ENCODE results near the gene CFAP99.

Gene CFAP99

DNA sequence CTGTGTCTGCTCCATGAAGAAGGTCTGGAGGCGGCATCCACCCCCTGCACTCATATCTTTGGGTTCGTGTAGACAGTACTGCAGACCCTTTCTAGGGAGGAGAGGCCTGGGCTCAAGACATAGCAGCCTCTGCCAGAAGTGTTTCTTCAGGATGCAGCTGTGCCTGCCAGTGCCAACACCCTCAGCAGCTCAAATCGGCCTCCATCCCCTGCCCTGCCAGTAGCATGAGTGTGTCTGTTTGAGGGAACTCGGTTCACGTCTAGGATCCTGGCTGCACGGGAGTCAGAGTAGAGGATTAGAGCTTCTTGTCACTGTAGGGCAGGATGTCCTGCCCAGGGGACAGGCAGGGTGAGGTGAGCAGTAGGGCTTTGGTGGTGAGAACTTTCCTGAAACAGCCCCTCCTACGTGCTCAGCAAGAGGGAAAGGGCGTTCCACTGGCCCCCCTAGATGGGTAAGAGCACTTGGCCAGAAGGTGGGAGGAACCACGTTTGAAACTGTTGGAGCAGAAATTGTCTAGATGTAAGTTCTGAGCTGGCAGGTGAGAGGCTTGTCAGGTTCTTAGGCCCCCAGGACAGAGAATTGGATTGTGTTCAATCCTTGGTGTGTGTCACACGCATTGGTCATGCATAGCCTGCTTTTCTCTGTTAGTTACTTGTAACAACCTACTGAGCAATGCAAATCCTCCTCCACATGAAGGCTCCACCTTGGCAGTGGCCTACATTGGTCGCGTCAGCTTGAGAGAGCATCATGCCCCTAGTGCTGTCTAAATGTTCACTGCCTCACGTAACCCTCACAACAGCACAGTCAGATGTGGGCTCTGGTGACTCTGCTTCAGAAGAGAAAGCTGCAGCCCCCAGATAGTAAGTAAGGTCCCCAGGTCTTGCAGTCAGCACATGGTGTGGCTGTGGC is 91.8 kb downstream of the CFAP99 start:
- TF ChIP-seq, protein P1, sequence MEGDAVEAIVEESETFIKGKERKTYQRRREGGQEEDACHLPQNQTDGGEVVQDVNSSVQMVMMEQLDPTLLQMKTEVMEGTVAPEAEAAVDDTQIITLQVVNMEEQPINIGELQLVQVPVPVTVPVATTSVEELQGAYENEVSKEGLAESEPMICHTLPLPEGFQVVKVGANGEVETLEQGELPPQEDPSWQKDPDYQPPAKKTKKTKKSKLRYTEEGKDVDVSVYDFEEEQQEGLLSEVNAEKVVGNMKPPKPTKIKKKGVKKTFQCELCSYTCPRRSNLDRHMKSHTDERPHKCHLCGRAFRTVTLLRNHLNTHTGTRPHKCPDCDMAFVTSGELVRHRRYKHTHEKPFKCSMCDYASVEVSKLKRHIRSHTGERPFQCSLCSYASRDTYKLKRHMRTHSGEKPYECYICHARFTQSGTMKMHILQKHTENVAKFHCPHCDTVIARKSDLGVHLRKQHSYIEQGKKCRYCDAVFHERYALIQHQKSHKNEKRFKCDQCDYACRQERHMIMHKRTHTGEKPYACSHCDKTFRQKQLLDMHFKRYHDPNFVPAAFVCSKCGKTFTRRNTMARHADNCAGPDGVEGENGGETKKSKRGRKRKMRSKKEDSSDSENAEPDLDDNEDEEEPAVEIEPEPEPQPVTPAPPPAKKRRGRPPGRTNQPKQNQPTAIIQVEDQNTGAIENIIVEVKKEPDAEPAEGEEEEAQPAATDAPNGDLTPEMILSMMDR (conservative IDR thresholded peaks at IDR 0.05; ENCODE audit: low read depth), result no peak
- ChIA-PET POLR2A (ENCODE audit: low non-redundant PET) (no interaction called here), CTCF (no interaction called here)
- no peak for DNase-seq (ENCODE audit: low spot score)
- H3K27ac ChIP-seq, result no peak overlapping the region

DNA sequence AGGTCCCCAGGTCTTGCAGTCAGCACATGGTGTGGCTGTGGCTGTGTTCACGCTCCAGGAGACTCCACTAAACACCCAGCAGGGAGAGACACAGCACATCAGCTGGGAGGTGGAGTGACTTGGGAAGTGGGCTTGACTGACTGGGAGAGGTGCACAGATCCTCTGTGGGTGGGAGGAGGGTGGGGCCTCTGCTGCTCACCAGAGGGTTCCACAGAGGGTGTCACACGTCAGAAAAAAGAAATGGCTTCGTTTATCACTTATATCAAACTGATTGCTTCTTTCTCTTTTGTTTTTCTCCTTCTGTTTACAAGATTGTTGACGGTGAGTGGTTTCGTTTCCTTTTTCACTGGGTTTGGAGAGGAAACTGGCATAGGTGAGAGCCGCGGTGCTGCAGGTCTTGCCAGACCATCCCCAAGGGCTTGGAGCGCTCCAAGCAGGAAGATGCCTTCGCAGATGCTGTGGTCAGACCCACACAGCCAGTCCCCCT is 92.9 kb downstream of the CFAP99 start:
- peak overlapping the region; percentile 2; the same call in 1 of the 2 replicates for H3K27ac ChIP-seq
- TF ChIP-seq, protein P1 (conservative IDR thresholded peaks at IDR 0.05; ENCODE audit: low read depth), result no peak
- CTCF ChIA-PET, result no interaction called here
- POLR2A ChIA-PET (ENCODE audit: low non-redundant PET), result no interaction called here
- DNase-seq (ENCODE audit: low spot score), result no peak

Measured in RWPE1 (cell line).